Ovary (tissue), 9 donors: Measurements from ENCODE around the gene GPT2. TPM values are rescaled to one million over a fixed set of nuclear protein-coding genes. Genes with fewer than 3 reads are reported as not detected.
"Not testable (repeated sequence)": the region's sequence is repeated elsewhere in the genome, so short reads cannot be mapped to it uniquely, and the experiment has no call there.

Experiments used
- DNase-seq, 5 donors: peaks; one replicate each; pipeline ENCODE4 v3.0.0-alpha.2; 2019 to 2020
- H3K27ac ChIP-seq, 2 donors: fragments of 200-600 bp; one replicate each; pipeline versions ENCODE4 v1.5.1 to v1.8.0; 2019 to 2022
- H3K27me3 ChIP-seq: fragments of 200-600 bp; one replicate; pipeline ENCODE4 v1.8.0; 2022
- H3K36me3 ChIP-seq: fragments of 200-600 bp; sonication (generic); one replicate; pipeline ENCODE4 v1.5.1; 2019
- H3K4me1 ChIP-seq: one replicate; pipeline ENCODE4 v1.8.1; 2013; ENCODE audit warnings: mild to moderate bottlenecking, moderate library complexity; ENCODE audit not compliant: insufficient read depth
- H3K4me3 ChIP-seq: fragments of 200-600 bp; sonication (generic); one replicate; pipeline ENCODE4 v1.5.1; 2017
- H3K9me3 ChIP-seq, 2 donors: fragments of 200-600 bp in 1 of 2; sonication (generic) in 1 of 2; one replicate each; pipeline versions ENCODE4 v1.5.1 to v1.8.1; 2013 to 2019; ENCODE audit warnings: mild to moderate bottlenecking in 1 of 2, moderate library complexity in 1 of 2
- CTCF ChIP-seq, 3 donors: fragments of 450-650 bp in 2 of 3; fragments of 200-600 bp in 1 of 3; IDR thresholded peaks; one replicate each; pipeline versions ENCODE4 v1.5.1 to v1.8.0; 2016 to 2022; ENCODE audit warnings: antibody characterized with exemption in 3 of 3, mild to moderate bottlenecking in 1 of 3
- EP300 ChIP-seq: sonication (generic); formaldehyde crosslinking; IDR thresholded peaks from one replicate; pipeline ENCODE4 v1.6.1; 2017; ENCODE audit warnings: antibody characterized with exemption
- POLR2A ChIP-seq: fragments of 450-650 bp; IDR thresholded peaks from one replicate; pipeline ENCODE4 v1.6.1; 2017; ENCODE audit warnings: antibody characterized with exemption, mild to moderate bottlenecking, moderate library complexity
- WGBS, 3 donors: extraction: QIAGEN DNeasy Blood & Tissue Kit in 1 of 3; methylation state at CpG; one replicate each; pipeline versions ENCODE4 v1.1.5 to v1.1.7; 2013 to 2017; 5-methylcytosine and 5-hydroxymethylcytosine counted together
- intact Hi-C, 4 donors: fragments of 100-400 bp; cut with DNase I; formaldehyde crosslinking; loops; one replicate each; pipeline versions ENCODE4 v1.11.0 to v1.15.1; 2022 to 2023
- polyA plus RNA-seq, 2 donors: library from polyadenylated mRNA; stranded (reverse); fragments of 200-250 nt in 1 of 2; fragments of 350-450 nt in 1 of 2; fragmentation: Illumina TruSeq in 1 of 2; extraction: RNeasy Lipid Tissue Mini Kit (QIAGEN cat#74804) in 1 of 2; gene quantifications; one replicate each; pipeline ENCODE4 v1.2.3, GENCODE V29; 2013 to 2014
- total RNA-seq, 7 donors: library from RNA; depleted of rRNA in 2 of 7; stranded (reverse); fragments of >200 nt in 2 of 7; fragmentation: NEBNext Ultra II Directional in 3 of 7; extraction: Animal tissue kit (Norgen Biotek cat#: 25700) in 3 of 7; gene quantifications; one replicate each; pipeline versions ENCODE4 v1.1.0 to v1.2.4, GENCODE V29; 2016 to 2023
- donor health status: DM: no; HTN: no; CAD: no; lungs with moderate emphysema.
- donor health status: DM: no; HTN: no; CAD: no.
- donor health status: Bipolar disorder and iron deficiency.
- donor health status: DM: yes; HTN: yes; CAD: no.
- donor health status: DM: no; HTN: no; CAD: no.
- donor health status: DM: yes; HTN: yes; CAD: no.

Gene GPT2
- total and polyA plus RNA-seq, 9 donors, result 2.2 to 30.7 (median 4.9) TPM

GRCh38 chr16:46929378-46930332 lies 45.5 kb downstream of the GPT2 start:
- no peaks in the 10 kb centered on the region for H3K4me1 ChIP-seq
- H3K9me3 ChIP-seq, result no peaks in the 10 kb centered on the region
- no peaks in the 10 kb centered on the region for H3K27me3 ChIP-seq
- DNase-seq, result peak; percentile 36 to 82 (median 57)
- H3K27ac ChIP-seq, result no peak overlapping the region
- 62 to 63% (median 63%) methylated on average over 41 to 43 of the region's 43 CpGs for WGBS, 3 donors
- intact Hi-C loops, result loop anchor here in 1 of 4 donors (10.0 kb wide), 1 partner anchor 245 kb away; the partner anchor contains the start of genes ORC6 and VPS35
- H3K4me3 ChIP-seq, result no peak overlapping the region
- no peak for TF ChIP-seq POLR2A
- peak; percentile 36 to 50 (median 43) for TF ChIP-seq CTCF (IDR thresholded peaks at IDR 0.05)
- no peaks in the 10 kb centered on the region for H3K36me3 ChIP-seq

GRCh38 chr16:46930861-46931260 lies 46.7 kb downstream of the GPT2 start:
- DNase-seq, result no peak
- TF ChIP-seq POLR2A, result no peak
- Histone ChIP-seq H3K4me3 (no peak overlapping the region), H3K36me3 (no peaks in the 10 kb centered on the region), H3K4me1 (no peaks in the 10 kb centered on the region), H3K9me3 (no peaks in the 10 kb centered on the region), H3K27ac (no peak overlapping the region), H3K27me3 (no peaks in the 10 kb centered on the region)
- intact Hi-C loops, result no loop called here
- WGBS, 3 donors, result 82 to 83% (median 83%) methylated on average over 8 of the region's 8 CpGs

GRCh38 chr16:46932802-46933201 lies 48.6 kb downstream of the GPT2 start:
- Histone ChIP-seq H3K27ac (no peak overlapping the region), H3K36me3 (no peaks in the 10 kb centered on the region), H3K27me3 (no peaks in the 10 kb centered on the region), H3K9me3 (no peaks in the 10 kb centered on the region), H3K4me1 (no peaks in the 10 kb centered on the region), H3K4me3 (no peak overlapping the region)
- intact Hi-C loops, result no loop called here
- TF ChIP-seq EP300 (no peak), CTCF (IDR thresholded peaks at IDR 0.05) (no peak), POLR2A (no peak)
- DNase-seq, result no peak
- 62 to 72% (median 69%) methylated on average over 7 of the region's 7 CpGs for WGBS, 3 donors

- intact Hi-C loops, result no loop called here
- no peak for DNase-seq
Observed at GRCh38 chr16:46937536-46937935, 53.4 kb downstream of the GPT2 start.

GRCh38 chr16:46944713-46945112 lies 60.6 kb downstream of the GPT2 start:
- intact Hi-C loops, result loop anchor here in 2 of 4 donors (5.0 to 10.0 kb wide), 2 partner anchors 1218 to 1220 kb away; no protein-coding TSS in a partner anchor
- 84 to 94% (median 90%) methylated on average over 8 of the region's 8 CpGs for WGBS, 3 donors
- DNase-seq, H3K9me3 ChIP-seq, H3K4me1 ChIP-seq, H3K36me3 ChIP-seq, H3K27ac ChIP-seq, H3K4me3 ChIP-seq, H3K27me3 ChIP-seq: not testable (repeated sequence)

More at GRCh38 chr16:46937536-46937935, 53.4 kb downstream of the GPT2 start:
- no peaks in the 10 kb centered on the region for H3K36me3 ChIP-seq
- no peak overlapping the region for H3K27ac ChIP-seq
- no peak for TF ChIP-seq CTCF (IDR thresholded peaks at IDR 0.05)
- TF ChIP-seq EP300, result no peak
- TF ChIP-seq POLR2A, result no peak
- no peak overlapping the region for H3K4me3 ChIP-seq
- no peaks in the 10 kb centered on the region for H3K4me1 ChIP-seq
- H3K27me3 ChIP-seq, result no peaks in the 10 kb centered on the region
- no peaks in the 10 kb centered on the region for H3K9me3 ChIP-seq
